ENCODE measurements around the gene MGST2. TPM values are rescaled to one million over a fixed set of nuclear protein-coding genes. Genes with fewer than 3 reads are reported as not detected.

Gene MGST2
- total RNA-seq, 1 donor from 2014 or later = 101 TPM

DNA sequence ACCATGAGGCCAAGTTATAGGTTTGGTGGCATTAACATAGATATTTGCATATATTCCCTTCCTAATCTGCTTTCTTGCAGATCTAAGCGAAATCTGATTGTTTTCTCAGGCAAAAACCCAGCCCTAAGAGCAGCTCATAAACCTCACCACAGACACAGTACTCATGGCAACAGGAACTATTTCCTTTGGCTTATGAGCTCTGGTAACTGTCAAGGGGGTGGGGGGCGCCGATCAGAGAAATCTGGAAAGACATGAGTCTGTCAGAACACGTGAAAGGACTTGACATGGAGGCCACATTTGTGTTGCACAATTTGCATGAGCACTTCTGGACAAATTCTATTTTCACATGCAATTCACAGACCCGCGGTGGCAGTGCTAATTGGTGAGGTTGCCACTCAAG is 83.7 kb downstream of the MGST2 start:
- DNase-seq (ENCODE audit: missing footprints) (no peak), ATAC-seq (no peak)
- intact Hi-C loops (cut with DNase I) = no loop called here

DNA sequence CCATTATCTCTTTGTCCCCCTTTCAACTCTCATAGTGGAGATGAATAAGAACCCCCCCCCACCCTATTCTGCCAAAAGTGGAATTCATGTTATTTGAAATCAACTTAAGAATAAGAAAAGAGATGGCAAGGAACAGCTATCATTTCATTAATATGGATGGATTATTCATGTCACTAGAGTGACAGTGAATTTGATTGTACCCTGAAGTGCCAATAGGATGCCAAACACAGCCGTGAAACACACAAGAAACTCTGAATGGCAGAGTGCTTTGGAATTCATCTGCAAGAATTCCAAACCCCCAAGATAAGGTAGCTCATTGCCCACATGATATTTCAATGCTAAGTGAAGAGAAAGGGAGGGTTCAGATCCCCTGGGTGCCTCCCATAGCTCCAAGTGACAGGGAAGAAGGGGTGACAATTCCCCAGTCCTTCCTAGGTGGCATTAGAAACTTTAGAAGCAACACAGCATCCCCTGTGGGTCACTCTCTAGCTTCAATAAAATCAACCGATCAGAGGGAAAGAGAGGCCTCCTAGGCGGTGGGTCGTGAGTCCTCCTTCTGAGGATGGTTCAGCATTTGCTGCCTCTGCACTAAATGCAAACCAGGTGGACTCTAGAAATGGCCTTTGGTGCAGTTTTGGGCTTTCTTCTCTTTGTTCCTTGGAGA is 84.3 kb downstream of the MGST2 start:
- intact Hi-C loops (cut with DNase I) = no loop called here
- ATAC-seq = no peak
- no peak for DNase-seq (ENCODE audit: missing footprints)

DNA sequence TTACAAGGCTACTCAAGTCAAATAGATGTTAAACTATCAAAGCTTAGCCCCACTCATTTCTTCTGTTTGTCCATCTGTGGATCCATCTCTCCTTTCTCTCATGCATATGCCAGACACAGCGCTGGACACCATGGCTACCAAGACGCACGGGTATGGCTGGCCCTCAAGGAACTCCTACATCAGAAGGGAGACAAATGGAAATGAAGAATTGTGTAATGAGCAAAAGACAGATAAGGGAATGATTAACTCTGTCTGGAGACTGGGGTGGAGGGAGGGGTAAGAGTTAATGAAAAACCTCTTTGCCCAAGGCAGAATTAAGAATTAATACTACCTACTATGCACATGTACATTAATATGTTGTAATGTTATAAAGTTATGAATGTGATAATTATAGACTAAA is 88.1 kb downstream of the MGST2 start:
- intact Hi-C loops (cut with DNase I) = no loop called here
- ATAC-seq = no peak

More for the DNA sequence above, 88.1 kb downstream of the MGST2 start:
- DNase-seq (ENCODE audit: missing footprints) = no peak

Other genes starting within 250 kb of the MGST2 start
- gene RAB33B, start 211.7 kb upstream of the MGST2 start, total RNA-seq = 6.4 TPM
- 52.2 TPM for gene SETD7, start 109.6 kb upstream of the MGST2 start, total RNA-seq

Data from Right ventricle myocardium inferior (tissue), 1 donor.